Aorta (tissue), 5 donors: ENCODE data around the gene ENTPD2. TPM values are rescaled to one million over a fixed set of nuclear protein-coding genes. Genes with fewer than 3 reads are reported as not detected.

Experiments used
- ATAC-seq: fragments of 200-7000 bp; cut with Tn5 transposase; one replicate; pipeline ENCODE4 v1.9.1; 2022; ENCODE audit warnings: moderate library complexity; ENCODE audit not compliant: low FRiP score
- DNase-seq, 2 donors: peaks; one replicate each; pipeline ENCODE4 v3.0.0-alpha.2; 2020
- H3K27ac ChIP-seq, 2 donors: one replicate each; pipeline ENCODE4 v1.5.1; 2013; ENCODE audit warnings: low read length in 2 of 2, mild to moderate bottlenecking in 2 of 2, moderate library complexity in 2 of 2, control low read depth in 1 of 2, inconsistent platforms in 1 of 2, low read depth in 1 of 2
- H3K27me3 ChIP-seq, 2 donors: one replicate each; pipeline ENCODE4 v1.6.1; 2013; ENCODE audit warnings: control low read depth in 1 of 2, low read length in 1 of 2, mild to moderate bottlenecking in 1 of 2, moderate library complexity in 1 of 2; ENCODE audit not compliant: insufficient read depth in 2 of 2, control insufficient read depth in 1 of 2
- H3K36me3 ChIP-seq, 2 donors: one replicate each; pipeline ENCODE4 v1.6.1; 2013; ENCODE audit warnings: control low read depth in 1 of 2, low read length in 1 of 2, mild to moderate bottlenecking in 1 of 2; ENCODE audit not compliant: insufficient read depth in 2 of 2, control insufficient read depth in 1 of 2
- H3K4me1 ChIP-seq, 2 donors: one replicate each; pipeline ENCODE4 v1.6.1; 2013; ENCODE audit warnings: low read length in 2 of 2, control low read depth in 1 of 2, mild to moderate bottlenecking in 1 of 2, moderate library complexity in 1 of 2; ENCODE audit not compliant: insufficient read depth in 2 of 2, control insufficient read depth in 1 of 2
- H3K4me3 ChIP-seq, 2 donors: one replicate each; pipeline ENCODE4 v1.5.1; 2013; ENCODE audit warnings: low read length in 2 of 2, control low read depth in 1 of 2, mild to moderate bottlenecking in 1 of 2
- H3K9me3 ChIP-seq: one replicate; pipeline ENCODE4 v1.6.1; 2013; ENCODE audit warnings: mild to moderate bottlenecking, low read length; ENCODE audit not compliant: control insufficient read depth
- WGBS, 2 donors: extraction: QIAGEN DNeasy Blood & Tissue Kit; methylation state at CpG; one replicate each; pipeline ENCODE4 v1.1.7; 2013; 5-methylcytosine and 5-hydroxymethylcytosine counted together
- intact Hi-C, 2 donors: fragments of 100-400 bp; cut with DNase I; formaldehyde crosslinking; loops; one replicate each; pipeline versions ENCODE4 v1.14.2 to v1.15.0; 2022
- polyA plus RNA-seq, 2 donors: library from polyadenylated mRNA; stranded (reverse); fragments of 200-250 nt; gene quantifications; one replicate each; pipeline ENCODE4 v1.2.3, GENCODE V29; 2013
- total RNA-seq, 2 donors: library from RNA; stranded (reverse); fragmentation: NEBNext Ultra II Directional; extraction: Animal tissue kit (Norgen Biotek cat#: 25700); gene quantifications; one replicate each; pipeline ENCODE4 v1.2.1, GENCODE V29; 2021
- donor health status: healthy with polysubstance abuse.
- donor health status: Bipolar disorder and iron deficiency.
- donor health status: DM: no; HTN: no; CAD: no.
- donor health status: DM: no; HTN: no; CAD: no.
- donor health status: DM: yes; HTN: yes; CAD: no.

Gene ENTPD2
- total and polyA plus RNA-seq, 4 donors = 0.16 to 1.7 TPM; not detected in 2

DNA sequence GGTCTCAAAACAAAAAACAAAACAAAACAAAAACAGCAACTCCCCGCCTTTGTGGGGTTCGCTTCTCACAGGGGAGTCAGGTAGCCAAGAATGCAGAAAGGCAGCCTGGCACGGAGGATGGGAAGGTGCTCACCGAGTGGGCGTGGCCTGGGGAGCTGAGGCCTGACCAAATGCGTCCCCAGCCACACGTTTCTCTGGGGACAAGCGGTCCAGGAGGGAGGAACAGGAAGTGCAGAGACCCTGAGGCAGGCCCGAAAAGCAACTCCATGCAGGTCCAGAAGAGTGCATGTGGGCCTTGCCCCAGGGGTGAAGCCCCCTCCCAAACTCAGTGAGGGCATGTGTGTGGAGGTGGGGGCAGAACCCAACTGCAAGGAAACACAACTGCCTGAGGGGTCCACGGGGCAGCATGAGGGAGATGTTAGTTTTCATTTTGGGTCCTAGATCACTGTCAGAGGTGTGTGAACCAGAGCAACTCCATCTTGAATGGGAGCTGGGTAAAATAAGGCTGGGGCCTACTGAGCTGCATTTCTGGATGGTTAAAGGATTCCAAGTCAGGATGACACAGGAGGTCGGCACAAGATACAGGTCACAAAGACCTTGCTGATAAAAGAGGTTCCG lies 20.9 kb upstream of the ENTPD2 start:
- Histone ChIP-seq H3K4me3 (no peak overlapping the region), H3K36me3 (no peaks in the 10 kb centered on the region), H3K9me3 (no peaks in the 10 kb centered on the region), H3K27me3 (no peaks in the 10 kb centered on the region), H3K4me1 (no peaks in the 10 kb centered on the region), H3K27ac (no peak overlapping the region)
- DNase-seq = no peak
- 88% methylated on average over 12 of the region's 12 CpGs for WGBS, 2 donors
- no peak for ATAC-seq
- intact Hi-C loops = no loop called here

DNA sequence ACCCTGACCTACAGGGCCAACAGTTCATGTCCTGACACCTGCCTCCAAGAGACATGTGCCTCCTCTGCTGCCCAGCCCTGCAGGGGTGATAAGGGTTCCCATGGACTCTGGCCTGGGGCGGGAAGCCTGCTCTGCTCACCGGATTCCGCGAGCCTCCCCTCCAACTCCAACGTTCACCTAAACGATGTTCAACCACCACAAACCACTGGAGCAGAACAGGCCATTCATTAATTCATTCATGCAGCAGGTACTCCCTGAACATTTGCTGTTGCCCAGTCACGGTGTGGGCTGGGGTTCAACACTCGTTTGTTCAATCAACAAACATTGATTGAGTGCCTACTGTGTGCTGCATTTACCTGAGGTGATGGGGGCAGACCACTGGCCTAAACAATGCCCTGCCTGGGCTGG lies 20.1 kb upstream of the ENTPD2 start:
- intact Hi-C loops = no loop called here
- Histone ChIP-seq H3K27ac (no peak overlapping the region), H3K9me3 (no peaks in the 10 kb centered on the region), H3K36me3 (no peaks in the 10 kb centered on the region), H3K4me3 (no peak overlapping the region), H3K27me3 (no peaks in the 10 kb centered on the region), H3K4me1 (no peaks in the 10 kb centered on the region)
- 90 to 91% methylated on average over 8 of the region's 8 CpGs for WGBS, 2 donors
- ATAC-seq (no peak), DNase-seq (no peak)

DNA sequence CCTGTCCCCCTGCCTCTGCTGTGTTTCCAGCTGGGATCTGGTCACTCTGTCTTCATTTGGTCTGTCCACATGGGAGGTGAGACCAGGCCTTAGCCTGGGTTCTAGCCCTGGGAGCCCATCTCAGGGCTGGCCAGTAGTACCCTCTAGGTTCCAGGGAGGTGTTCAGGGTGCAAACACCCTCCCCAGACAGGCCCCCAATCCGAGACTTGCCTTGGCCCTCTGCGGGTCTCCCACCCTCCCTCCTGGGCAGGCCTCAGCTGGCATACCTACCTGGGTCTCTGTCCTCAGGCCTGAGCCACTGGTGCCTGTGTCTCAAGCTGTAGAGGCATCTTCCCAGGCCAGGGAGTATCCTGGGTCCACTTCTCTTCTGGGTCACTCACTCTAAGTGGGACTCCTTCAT lies 17.4 kb upstream of the ENTPD2 start:
- ATAC-seq = no peak
- Histone ChIP-seq H3K27ac (no peak overlapping the region), H3K36me3 (no peaks in the 10 kb centered on the region), H3K4me1 (no peaks in the 10 kb centered on the region), H3K4me3 (no peak overlapping the region), H3K27me3 (no peaks in the 10 kb centered on the region), H3K9me3 (no peaks in the 10 kb centered on the region)
- WGBS, 2 donors = 73 to 85% methylated on average over 2 of the region's 2 CpGs
- no peak for DNase-seq
- intact Hi-C loops = no loop called here

DNA sequence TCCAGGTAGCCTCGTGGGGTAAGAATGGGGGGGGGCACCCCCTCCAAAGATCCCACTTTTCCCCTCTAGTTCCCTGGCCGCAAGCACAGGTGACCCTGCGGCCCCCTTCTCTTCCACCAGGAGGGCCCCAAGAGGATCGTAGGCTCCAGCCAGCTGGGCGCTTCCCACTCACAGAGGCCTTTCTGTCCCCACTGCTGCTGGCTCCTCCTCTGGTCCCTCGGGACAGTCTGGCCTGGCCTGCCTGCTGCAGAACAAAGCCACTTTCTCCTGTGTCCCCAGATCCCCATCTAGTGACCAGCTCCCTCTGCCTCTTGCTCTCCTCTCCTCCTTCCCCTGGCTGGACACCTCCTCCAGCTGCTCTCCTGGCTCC lies 17.0 kb upstream of the ENTPD2 start:
- WGBS, 2 donors = 10 to 22% methylated on average over 4 to 6 of the region's 6 CpGs
- intact Hi-C loops = no loop called here
- H3K27me3 ChIP-seq = no peaks in the 10 kb centered on the region
- H3K36me3 ChIP-seq = no peaks in the 10 kb centered on the region
- no peak for DNase-seq
- peak; percentile 31 for ATAC-seq
- H3K27ac ChIP-seq = no peak overlapping the region
- H3K9me3 ChIP-seq = no peaks in the 10 kb centered on the region
- H3K4me3 ChIP-seq = no peak overlapping the region
- H3K4me1 ChIP-seq = no peaks in the 10 kb centered on the region

DNA sequence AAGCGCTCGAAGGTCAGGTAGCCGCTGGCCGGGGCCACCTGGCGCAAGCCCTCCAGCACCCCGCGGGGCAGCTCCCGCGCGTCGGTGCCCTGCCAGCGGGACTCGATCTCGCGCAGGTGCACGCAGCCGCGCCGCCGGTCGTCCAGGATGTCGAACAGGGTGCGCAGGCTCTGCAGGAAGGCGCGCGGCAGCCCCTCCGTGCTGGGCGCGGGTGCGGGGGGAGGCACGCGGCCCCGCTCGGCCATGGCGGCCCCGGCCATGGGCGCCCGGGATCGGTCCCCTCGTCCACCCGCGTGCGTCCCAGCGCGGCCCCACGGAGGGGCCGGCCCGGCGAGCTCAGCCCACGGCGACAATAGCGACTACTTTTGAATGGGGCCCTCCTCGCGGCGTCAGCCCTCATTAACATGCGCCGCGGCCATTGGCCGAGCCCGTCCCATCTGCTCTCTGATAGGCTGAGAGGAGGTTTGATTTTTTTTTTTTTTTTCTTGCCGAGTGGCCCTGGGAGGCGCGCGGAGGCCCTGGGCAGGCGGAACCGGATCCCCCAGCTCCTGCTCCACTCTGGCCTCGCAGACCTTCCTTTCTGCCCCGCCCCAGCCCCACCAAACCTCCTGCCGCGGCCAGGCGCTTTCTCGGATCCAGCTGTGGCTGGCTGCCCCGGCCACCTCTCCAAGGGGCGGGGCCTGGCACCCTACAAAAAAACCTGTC lies 16.5 kb upstream of the ENTPD2 start, which contains the start of gene SAPCD2:
Gene SAPCD2 (minus strand): TSS at position 357 of the 705 bp plus-strand sequence. CDS start 97 bp downstream, at position 260.
- Histone ChIP-seq H3K36me3 (no peaks in the 10 kb centered on the region), H3K4me1 (no peaks in the 10 kb centered on the region), H3K27ac (no peak within 1 kb of the TSS), H3K4me3 (no peak within 1 kb of the TSS), H3K27me3 (no peaks in the 10 kb centered on the region), H3K9me3 (no peaks in the 10 kb centered on the region)
- ATAC-seq (peak; percentile 90), DNase-seq (peak; percentile 93 to 95)
- WGBS, 2 donors = 0 to 1% methylated on average over 46 to 74 of the region's 74 CpGs
- intact Hi-C loops = no loop called here

DNA sequence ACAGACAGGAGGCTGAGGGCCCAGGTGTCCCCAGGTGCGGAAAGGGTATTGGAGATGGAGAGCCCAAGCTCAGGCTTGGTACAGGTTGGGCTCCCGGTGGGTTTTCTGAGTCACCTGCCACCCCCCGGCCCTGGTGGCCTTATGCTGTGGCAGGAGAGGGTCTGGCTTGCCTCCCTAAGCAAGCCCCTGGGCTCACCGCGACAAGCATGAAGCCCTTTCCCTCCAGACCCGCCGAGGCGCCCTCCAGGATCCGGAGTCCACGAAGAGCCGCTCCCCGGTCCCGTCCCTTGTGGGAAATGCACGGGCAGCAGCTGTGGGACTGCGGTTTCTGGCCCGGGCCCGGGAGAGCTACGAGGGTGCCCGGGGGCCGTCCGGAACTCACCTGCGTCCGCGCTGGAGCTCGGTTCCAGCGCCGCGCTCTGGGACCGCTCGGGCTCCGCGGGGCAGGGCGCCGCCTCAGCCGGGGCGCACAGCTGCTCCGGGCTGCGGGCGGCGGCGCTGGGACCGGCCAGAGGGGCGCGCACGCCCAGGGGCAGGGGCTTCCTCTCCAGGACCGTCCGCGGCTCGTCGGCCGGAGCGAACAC lies 15.7 kb upstream of the ENTPD2 start:
- Histone ChIP-seq H3K4me3 (no peak overlapping the region), H3K36me3 (no peaks in the 10 kb centered on the region), H3K9me3 (no peaks in the 10 kb centered on the region), H3K27ac (no peak overlapping the region), H3K4me1 (no peaks in the 10 kb centered on the region), H3K27me3 (no peaks in the 10 kb centered on the region)
- no peak for ATAC-seq
- 8 to 9% methylated on average over 38 to 52 of the region's 52 CpGs for WGBS, 2 donors
- DNase-seq = no peak
- intact Hi-C loops = loop anchor here (10.0 kb wide), 1 partner anchor 285 kb away; no protein-coding TSS in a partner anchor

DNA sequence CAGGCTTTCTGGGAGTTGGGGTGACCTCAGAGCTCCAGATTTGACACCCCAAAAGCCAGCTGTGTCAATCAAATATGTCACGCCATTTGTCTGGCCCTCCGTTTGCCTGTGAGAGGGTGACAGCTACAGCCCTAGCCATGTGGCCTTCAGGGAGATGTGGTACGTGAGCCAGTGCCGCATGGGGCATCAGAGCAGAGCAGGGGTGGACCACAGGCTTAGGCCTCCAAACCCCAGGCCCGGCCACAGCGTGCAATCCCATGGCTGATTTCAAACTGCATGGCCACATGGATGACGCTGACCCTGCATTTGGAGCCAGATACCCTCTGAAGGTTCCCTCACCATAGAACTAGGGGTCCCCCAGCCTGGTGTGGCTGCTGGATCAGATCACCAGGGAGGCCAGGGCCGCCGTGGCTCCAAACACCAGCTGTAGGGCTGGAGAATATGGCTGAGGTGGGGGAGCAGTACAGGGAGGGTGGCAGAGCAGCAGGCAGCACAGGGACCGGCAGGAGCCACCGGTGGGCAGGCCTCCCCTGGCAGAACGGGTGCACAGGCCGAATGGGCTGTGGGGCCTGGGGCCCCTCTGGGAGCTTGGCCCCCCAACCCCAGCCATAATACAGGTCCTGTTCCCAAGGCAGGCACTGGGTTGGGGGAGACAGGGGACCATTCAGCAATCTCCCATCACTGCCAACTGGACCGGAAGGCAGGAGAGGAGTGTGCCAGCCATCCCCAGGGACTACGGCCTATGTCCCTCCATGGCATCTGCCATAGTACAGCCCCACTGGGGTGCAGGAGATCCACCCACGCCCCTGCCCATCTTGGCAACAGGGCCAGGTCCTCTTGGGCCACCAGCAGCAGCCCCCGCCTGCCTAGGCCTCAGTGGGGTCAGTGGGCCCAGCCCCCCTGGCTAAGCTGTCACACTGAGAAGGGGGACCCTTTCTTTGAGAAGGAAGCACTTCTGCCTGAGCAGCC lies 15.0 kb upstream of the ENTPD2 start:
- H3K27ac ChIP-seq = no peak overlapping the region
- WGBS, 2 donors = 91 to 92% methylated on average over 17 of the region's 17 CpGs
- DNase-seq (no peak), ATAC-seq (no peak)
- H3K4me3 ChIP-seq = no peak overlapping the region
- intact Hi-C loops = loop anchor here (10.0 kb wide), 1 partner anchor 284 kb away; no protein-coding TSS in a partner anchor
- H3K4me1 ChIP-seq = no peaks in the 10 kb centered on the region
- no peaks in the 10 kb centered on the region for H3K9me3 ChIP-seq
- H3K36me3 ChIP-seq = no peaks in the 10 kb centered on the region
- H3K27me3 ChIP-seq = no peaks in the 10 kb centered on the region

DNA sequence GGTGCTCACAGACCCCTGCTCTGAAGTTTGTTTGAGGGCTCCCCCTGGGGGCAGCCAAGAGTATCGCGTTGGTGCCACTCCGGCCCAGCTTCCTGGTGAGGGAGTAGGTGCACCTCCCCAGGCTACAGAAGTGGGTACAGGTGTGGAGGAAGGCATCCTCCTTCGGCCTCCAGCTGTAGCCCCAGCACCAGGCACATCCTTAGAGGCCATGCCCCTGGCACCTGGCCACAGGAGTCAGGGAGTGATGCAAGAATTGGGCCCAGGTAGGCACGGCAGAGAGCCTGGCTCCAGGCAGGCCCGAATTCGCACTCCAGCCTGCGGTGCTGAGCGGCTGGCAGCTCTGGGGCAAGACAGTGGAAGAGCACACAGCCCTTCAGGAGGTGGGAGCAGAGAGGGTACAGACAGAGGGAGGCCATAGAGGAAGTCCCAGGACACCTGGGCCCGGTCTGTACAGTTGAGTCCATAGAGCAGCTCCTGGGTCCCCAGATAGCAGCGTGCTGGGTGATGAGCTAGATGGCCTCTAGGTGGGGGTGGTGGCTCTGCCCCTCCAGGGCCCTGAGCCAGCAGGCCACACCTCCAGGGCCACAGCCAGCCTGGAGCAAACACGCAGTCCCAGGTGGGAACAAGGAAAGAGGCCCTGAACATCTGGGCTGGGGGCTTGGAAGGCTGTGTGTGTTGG lies 14.1 kb upstream of the ENTPD2 start:
- H3K4me3 ChIP-seq = no peak overlapping the region
- H3K4me1 ChIP-seq = no peaks in the 10 kb centered on the region
- intact Hi-C loops = loop anchor here (10.0 kb wide), 1 partner anchor 283 kb away; no protein-coding TSS in a partner anchor
- no peaks in the 10 kb centered on the region for H3K27me3 ChIP-seq
- H3K27ac ChIP-seq = no peak overlapping the region
- H3K36me3 ChIP-seq = no peaks in the 10 kb centered on the region
- 60 to 62% methylated on average over 12 of the region's 12 CpGs for WGBS, 2 donors
- H3K9me3 ChIP-seq = no peaks in the 10 kb centered on the region
- no peak for ATAC-seq
- peak; percentile 84 to 90 for DNase-seq
